Neural cell (in vitro differentiated cells): ENCODE results near the gene MAP6. TPM values are rescaled to one million over a fixed set of nuclear protein-coding genes. Genes with fewer than 3 reads are reported as not detected.

Source experiments
- H2AFZ ChIP-seq: fragments of 200-600, 300-800 bp; sonication (generic), shearing (Covaris generic); 2 replicates; pipeline ENCODE4 v1.6.0; 2014; ENCODE audit warnings: low read depth, mild to moderate bottlenecking, antibody characterized with exemption, low read length, moderate library complexity
- H3F3A ChIP-seq: fragments of 200-600 bp; shearing (Covaris generic); 2 replicates; pipeline ENCODE4 v1.6.1; 2016; ENCODE audit warnings: mild to moderate bottlenecking, moderate library complexity, mixed read lengths, antibody characterized with exemption, low read length; ENCODE audit not compliant: insufficient read depth, poor library complexity, severe bottlenecking
- H3K27ac ChIP-seq: fragments of 200-600, 300-800 bp; sonication (generic), shearing (Covaris generic); 2 replicates; pipeline ENCODE4 v1.5.1; 2014; ENCODE audit warnings: mild to moderate bottlenecking, low read length, moderate library complexity
- H3K27me3 ChIP-seq: fragments of 300-800, 200-600 bp; sonication (generic), shearing (Covaris generic); 2 replicates; pipeline ENCODE4 v1.6.0; 2014; ENCODE audit warnings: mild to moderate bottlenecking, low read depth, low read length, moderate library complexity; ENCODE audit not compliant: insufficient read depth
- H3K36me3 ChIP-seq: fragments of 300-800, 200-600 bp; sonication (generic), shearing (Covaris generic); 2 replicates; pipeline ENCODE4 v1.5.1; 2014; ENCODE audit warnings: mild to moderate bottlenecking, antibody characterized with exemption, low read length, moderate library complexity; ENCODE audit not compliant: insufficient read depth
- H3K4me2 ChIP-seq: fragments of 300-800, 200-600 bp; sonication (generic), shearing (Covaris generic); 2 replicates; pipeline ENCODE4 v1.6.0; 2014; ENCODE audit warnings: mild to moderate bottlenecking, low read length
- H3K4me3 ChIP-seq: fragments of 300-800, 200-600 bp; sonication (generic), shearing (Covaris generic); 2 replicates; pipeline ENCODE4 v1.5.1; 2014; ENCODE audit warnings: mild to moderate bottlenecking, low read length, moderate library complexity
- H3K79me2 ChIP-seq: fragments of 200-600 bp; shearing (Covaris generic); replicated peaks from 2 replicates; pipeline ENCODE4 v1.6.0; 2014; ENCODE audit warnings: mild to moderate bottlenecking, low read length, moderate library complexity; ENCODE audit not compliant: insufficient read depth
- H3K9ac ChIP-seq: fragments of 300-800, 200-600 bp; sonication (generic), shearing (Covaris generic); 2 replicates; pipeline ENCODE4 v1.6.1; 2016; ENCODE audit warnings: mild to moderate bottlenecking, low read length, mixed read lengths
- H3K9me2 ChIP-seq: fragments of 200-600 bp; shearing (Covaris generic); 2 replicates; pipeline ENCODE4 v1.6.1; 2016; ENCODE audit warnings: mild to moderate bottlenecking, low read length, mixed read lengths; ENCODE audit not compliant: insufficient read depth
- H3K9me3 ChIP-seq: fragments of 200-600, 300-800 bp; sonication (generic), shearing (Covaris generic); 2 replicates; pipeline ENCODE4 v1.6.1; 2016; ENCODE audit warnings: mild to moderate bottlenecking, mixed run types, low read length, moderate library complexity, mixed read lengths
- H4K20me1 ChIP-seq: fragments of 200-600 bp; shearing (Covaris generic); 2 replicates; pipeline ENCODE4 v1.6.1; 2016; ENCODE audit warnings: mild to moderate bottlenecking, mixed run types; ENCODE audit not compliant: insufficient read depth
- CTCF ChIP-seq: fragments of 450-650 bp; IDR thresholded peaks from 2 replicates; pipeline ENCODE4 v1.5.1; 2014; ENCODE audit warnings: antibody characterized with exemption, mild to moderate bottlenecking, moderate library complexity; ENCODE audit not compliant: poor library complexity, severe bottlenecking
- EP300 ChIP-seq: fragments of 450-650 bp; conservative IDR thresholded peaks from 2 replicates; pipeline ENCODE4 v1.6.1; 2014; ENCODE audit warnings: antibody characterized with exemption, mild to moderate bottlenecking, moderate library complexity; ENCODE audit not compliant: poor library complexity, severe bottlenecking
- EZH2 ChIP-seq: fragments of 200-600, 300-800 bp; shearing (Covaris generic), sonication (generic); IDR thresholded peaks from 2 replicates; pipeline ENCODE4 v1.6.1; 2014; ENCODE audit warnings: antibody characterized with exemption, low read length, borderline replicate concordance, mild to moderate bottlenecking; ENCODE audit not compliant: insufficient read depth, poor library complexity, severe bottlenecking
- MXI1 ChIP-seq: fragments of 450-650 bp; conservative IDR thresholded peaks from 2 replicates; pipeline ENCODE4 v1.6.1; 2014; ENCODE audit warnings: antibody characterized with exemption, mild to moderate bottlenecking; ENCODE audit not compliant: poor library complexity, severe bottlenecking
- POLR2AphosphoS5 ChIP-seq: IDR thresholded peaks from 2 replicates; pipeline ENCODE4 v1.6.1; 2012
- RAD21 ChIP-seq: fragments of 450-650 bp; conservative IDR thresholded peaks from 2 replicates; pipeline ENCODE4 v1.6.1; 2014; ENCODE audit warnings: antibody characterized with exemption, mild to moderate bottlenecking, moderate library complexity
- REST ChIP-seq: IDR thresholded peaks from 2 replicates; pipeline ENCODE4 v1.6.1; 2012; ENCODE audit warnings: borderline replicate concordance
- SMC3 ChIP-seq: fragments of 450-650 bp; conservative IDR thresholded peaks from 2 replicates; pipeline ENCODE4 v1.6.1; 2014; ENCODE audit warnings: antibody characterized with exemption, mild to moderate bottlenecking, moderate library complexity; ENCODE audit not compliant: poor library complexity
- TAF1 ChIP-seq: IDR thresholded peaks from 2 replicates; pipeline ENCODE4 v1.6.1; 2012; ENCODE audit warnings: low read depth
- polyA plus RNA-seq: library from polyadenylated mRNA; depleted of rRNA; stranded (reverse); fragments of >200 nt; gene quantifications from 2 replicates; pipeline ENCODE4 v1.2.3, GENCODE V29; 2014

The MAP6 gene
- polyA plus RNA-seq, 1 donor from 2014 or later: 178 TPM

DNA sequence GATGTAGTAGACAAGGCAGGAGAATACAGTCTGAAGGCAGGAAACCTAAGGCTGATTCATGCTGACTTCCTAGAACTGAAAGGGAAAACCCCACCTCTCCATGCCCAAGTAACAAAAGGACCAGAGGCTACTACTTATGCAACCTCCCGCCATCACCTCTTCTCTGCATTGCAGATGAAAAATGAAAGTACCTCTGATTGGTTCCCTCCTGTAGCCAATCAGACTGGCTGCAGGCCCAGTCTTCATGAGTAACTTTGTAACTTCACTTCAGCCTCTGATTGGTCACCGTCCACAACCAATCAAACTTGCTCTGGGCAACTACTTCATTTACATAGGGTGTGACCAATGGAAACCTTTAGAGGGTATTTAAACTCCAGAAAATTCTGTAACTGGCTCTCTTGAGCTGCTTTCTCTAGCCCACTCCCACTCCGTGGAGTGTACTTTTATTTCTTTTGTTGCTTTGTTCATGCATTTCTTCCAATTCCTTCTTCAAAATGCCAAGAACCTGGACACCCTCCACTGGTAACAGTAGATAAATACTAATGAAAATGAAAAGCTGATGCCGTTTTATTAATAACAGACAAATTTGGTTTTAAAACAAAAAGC, 5.2 kb upstream of the MAP6 start:
- H4K20me1 ChIP-seq: no peaks in the 10 kb centered on the region
- H3K27ac ChIP-seq: no peak overlapping the region
- H3K9me3 ChIP-seq: no peaks in the 10 kb centered on the region
- no peak overlapping the region for H3K4me2 ChIP-seq
- H3K9ac ChIP-seq: no peak overlapping the region
- TF ChIP-seq REST (no peak), SMC3 (no peak), EZH2 (no peak), MXI1 (no peak), POLR2AphosphoS5 (no peak), CTCF (no peak), TAF1 (no peak), EP300 (no peak), RAD21 (no peak)
- H3K36me3 ChIP-seq: no peaks in the 10 kb centered on the region
- H3K9me2 ChIP-seq: no peaks in the 10 kb centered on the region
- H3K27me3 ChIP-seq: no peaks in the 10 kb centered on the region
- no peaks in the 10 kb centered on the region for H3F3A ChIP-seq
- no peak overlapping the region for H3K4me3 ChIP-seq
- peaks cover 14% of the 10 kb centered on the region for H3K79me2 ChIP-seq
- H2AFZ ChIP-seq: no peak overlapping the region

DNA sequence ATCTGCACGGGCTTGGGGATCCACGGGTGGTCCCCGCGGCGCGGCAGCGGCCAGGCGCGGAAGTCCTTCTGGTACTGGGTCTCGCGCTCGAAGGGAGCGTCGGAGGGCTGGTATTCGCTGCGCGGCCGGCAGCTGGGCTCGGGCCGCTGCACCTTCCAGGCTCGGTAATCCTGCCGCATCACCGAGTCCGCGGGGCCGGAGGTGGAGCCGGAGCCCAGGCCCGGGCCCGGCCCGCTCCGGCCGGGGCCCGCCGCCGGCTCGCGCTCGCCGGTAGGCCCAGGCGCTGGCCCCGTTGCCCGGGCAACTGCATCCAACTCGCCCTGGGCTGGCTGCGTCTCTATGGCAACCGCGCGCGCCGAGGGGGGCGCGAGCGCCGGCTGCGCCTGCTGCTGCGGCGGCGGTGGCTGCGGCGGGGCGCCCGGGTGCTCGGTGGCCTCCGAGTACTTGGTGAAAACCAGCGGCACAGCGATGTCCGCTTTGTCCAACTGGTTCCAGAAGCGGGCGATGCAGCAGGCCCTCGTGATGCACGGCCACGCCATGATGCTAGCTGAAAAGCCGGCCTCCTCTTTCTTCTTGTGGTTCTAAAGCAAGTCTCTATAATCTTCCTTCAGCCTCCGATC, 897 bp downstream of the MAP6 start:
- no peaks in the 10 kb centered on the region for H3F3A ChIP-seq
- peak overlapping the region; percentile 57 for H2AFZ ChIP-seq
- H3K9me2 ChIP-seq: no peaks in the 10 kb centered on the region
- H3K36me3 ChIP-seq: no peaks in the 10 kb centered on the region
- H3K27ac ChIP-seq: peak overlapping the region; percentile 98
- H3K4me3 ChIP-seq: peak overlapping the region; percentile 95
- H3K27me3 ChIP-seq: no peaks in the 10 kb centered on the region
- peaks cover 64% of the 10 kb centered on the region for H3K79me2 ChIP-seq
- H4K20me1 ChIP-seq: no peaks in the 10 kb centered on the region
- peak overlapping the region; percentile 41 for H3K4me2 ChIP-seq
- no peaks in the 10 kb centered on the region for H3K9me3 ChIP-seq
- TF ChIP-seq TAF1 (no peak), MXI1 (peak; percentile 73), EP300 (peak; percentile 8), CTCF (no peak)
- peak overlapping the region; percentile 97 for H3K9ac ChIP-seq
